ENCODE results near the gene NPAS1.
A peak's percentile ranks its signal among the peaks of the same experiment; 100 is the strongest.

NPAS1 gene

DNA sequence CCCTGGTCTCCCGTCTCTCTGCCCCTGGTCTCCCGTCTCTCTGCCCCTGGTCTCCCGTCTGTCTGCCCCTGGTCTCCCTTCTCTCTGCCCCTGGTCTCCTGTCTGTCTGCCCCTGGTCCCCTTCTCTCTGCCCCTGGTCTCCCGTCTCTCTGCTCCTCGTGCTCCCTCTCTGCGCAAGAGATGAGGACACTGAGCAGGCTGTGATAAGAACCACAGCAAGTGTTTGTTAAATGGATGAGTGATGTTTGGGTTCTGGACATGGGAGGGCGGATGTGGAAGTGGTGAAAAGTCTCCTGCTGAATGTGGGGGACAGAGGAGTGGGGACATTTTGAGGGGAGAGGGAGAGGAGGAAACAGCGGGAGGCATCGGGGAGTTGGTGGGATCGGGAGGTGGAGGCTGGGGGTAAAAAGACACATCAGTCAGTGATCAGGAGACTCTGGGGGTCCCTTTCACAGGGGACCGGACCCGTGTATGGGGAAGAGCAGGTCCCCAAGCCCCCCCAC lies 8.0 kb downstream of the NPAS1 start:
- no peak overlapping the region for H2AFZ ChIP-seq (ENCODE audit: low read depth)
- no peak overlapping the region for H3K4me3 ChIP-seq (IDR thresholded peaks at IDR 0.05; ENCODE audit: insufficient read depth, low read depth, low read length)
- H3K4me1 ChIP-seq (ENCODE audit: low read depth, poor library complexity, severe bottlenecking): peaks cover 11% of the 10 kb centered on the region
- no peak overlapping the region for H3K4me2 ChIP-seq
- H3K27ac ChIP-seq: no peak overlapping the region
- no peaks in the 10 kb centered on the region for H3K36me3 ChIP-seq (ENCODE audit: insufficient read depth)
- H3K79me2 ChIP-seq (ENCODE audit: insufficient read depth, low read depth): no peaks in the 10 kb centered on the region
- TF ChIP-seq, protein P1, sequence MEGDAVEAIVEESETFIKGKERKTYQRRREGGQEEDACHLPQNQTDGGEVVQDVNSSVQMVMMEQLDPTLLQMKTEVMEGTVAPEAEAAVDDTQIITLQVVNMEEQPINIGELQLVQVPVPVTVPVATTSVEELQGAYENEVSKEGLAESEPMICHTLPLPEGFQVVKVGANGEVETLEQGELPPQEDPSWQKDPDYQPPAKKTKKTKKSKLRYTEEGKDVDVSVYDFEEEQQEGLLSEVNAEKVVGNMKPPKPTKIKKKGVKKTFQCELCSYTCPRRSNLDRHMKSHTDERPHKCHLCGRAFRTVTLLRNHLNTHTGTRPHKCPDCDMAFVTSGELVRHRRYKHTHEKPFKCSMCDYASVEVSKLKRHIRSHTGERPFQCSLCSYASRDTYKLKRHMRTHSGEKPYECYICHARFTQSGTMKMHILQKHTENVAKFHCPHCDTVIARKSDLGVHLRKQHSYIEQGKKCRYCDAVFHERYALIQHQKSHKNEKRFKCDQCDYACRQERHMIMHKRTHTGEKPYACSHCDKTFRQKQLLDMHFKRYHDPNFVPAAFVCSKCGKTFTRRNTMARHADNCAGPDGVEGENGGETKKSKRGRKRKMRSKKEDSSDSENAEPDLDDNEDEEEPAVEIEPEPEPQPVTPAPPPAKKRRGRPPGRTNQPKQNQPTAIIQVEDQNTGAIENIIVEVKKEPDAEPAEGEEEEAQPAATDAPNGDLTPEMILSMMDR (conservative IDR thresholded peaks at IDR 0.05; ENCODE audit: low read depth, low read length): no peak
- no peak overlapping the region for H3K9ac ChIP-seq
- H3K27me3 ChIP-seq (ENCODE audit: insufficient read depth, low read depth): peaks cover 82% of the 10 kb centered on the region
- no peaks in the 10 kb centered on the region for H4K20me1 ChIP-seq (ENCODE audit: insufficient read depth)

DNA sequence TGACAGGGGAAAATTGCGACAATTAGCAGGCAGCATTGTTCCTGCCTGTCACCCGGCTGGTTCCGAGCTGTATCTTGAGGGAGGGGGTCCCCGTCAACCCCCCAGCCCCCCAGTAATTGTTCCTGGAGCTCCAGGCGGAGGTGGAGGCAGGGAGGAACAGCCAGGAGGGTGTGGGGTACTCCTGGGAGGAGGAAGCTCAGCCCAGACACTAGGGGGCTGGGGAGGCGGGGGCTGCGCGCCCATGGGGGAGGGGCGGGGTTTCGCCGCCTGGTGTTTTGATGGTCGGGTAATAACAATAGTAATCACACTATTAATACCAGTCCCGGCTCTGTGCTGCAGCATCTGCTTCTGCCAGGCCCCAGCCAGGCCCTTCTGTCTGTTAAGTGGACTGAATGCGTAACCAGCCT lies 8.6 kb downstream of the NPAS1 start:
- no peak overlapping the region for H3K27ac ChIP-seq
- no peaks in the 10 kb centered on the region for H4K20me1 ChIP-seq (ENCODE audit: insufficient read depth)
- H3K9ac ChIP-seq: no peak overlapping the region
- H2AFZ ChIP-seq (ENCODE audit: low read depth): no peak overlapping the region
- TF ChIP-seq, protein P1 (conservative IDR thresholded peaks at IDR 0.05; ENCODE audit: low read depth, low read length): no peak
- peaks cover 7% of the 10 kb centered on the region for H3K4me1 ChIP-seq (ENCODE audit: low read depth, poor library complexity, severe bottlenecking)
- H3K36me3 ChIP-seq (ENCODE audit: insufficient read depth): no peaks in the 10 kb centered on the region
- H3K4me2 ChIP-seq: no peak overlapping the region
- H3K79me2 ChIP-seq (ENCODE audit: insufficient read depth, low read depth): no peaks in the 10 kb centered on the region
- no peak overlapping the region for H3K4me3 ChIP-seq (IDR thresholded peaks at IDR 0.05; ENCODE audit: insufficient read depth, low read depth, low read length)
- peaks cover 76% of the 10 kb centered on the region for H3K27me3 ChIP-seq (ENCODE audit: insufficient read depth, low read depth)

DNA sequence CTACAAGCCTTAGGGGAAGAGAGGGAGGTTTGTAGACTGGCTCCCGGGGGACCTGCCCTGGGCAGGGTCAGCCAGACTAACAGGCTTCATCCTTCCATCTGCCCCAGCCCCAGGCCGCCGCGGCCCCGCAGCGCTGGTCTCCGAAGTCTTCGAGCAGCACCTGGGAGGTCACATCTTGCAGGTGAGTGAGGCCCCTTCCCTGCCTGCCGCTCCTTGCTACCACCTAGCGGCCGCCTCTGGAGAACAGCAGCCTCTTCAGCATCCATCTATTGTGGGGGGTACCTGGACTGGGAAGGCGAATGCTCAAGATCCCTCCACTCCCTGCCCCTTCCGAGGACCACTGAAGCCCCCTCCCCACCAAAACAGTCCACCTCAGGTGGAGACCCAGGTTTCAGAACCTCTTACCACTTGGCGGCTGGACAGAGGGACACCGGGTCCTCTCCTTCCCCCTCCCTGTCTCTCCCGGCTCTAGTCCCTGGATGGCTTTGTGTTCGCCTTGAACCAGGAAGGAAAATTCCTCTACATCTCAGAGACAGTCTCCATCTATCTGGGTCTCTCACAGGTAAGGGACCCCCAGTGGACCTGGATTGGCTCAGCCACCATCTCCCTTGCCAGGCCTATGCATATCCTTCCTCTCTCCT lies 12.7 kb downstream of the NPAS1 start:
- no peak overlapping the region for H2AFZ ChIP-seq (ENCODE audit: low read depth)
- TF ChIP-seq, protein P1 (conservative IDR thresholded peaks at IDR 0.05; ENCODE audit: low read depth, low read length): peak; percentile 89
- no peak overlapping the region for H3K4me3 ChIP-seq (IDR thresholded peaks at IDR 0.05; ENCODE audit: insufficient read depth, low read depth, low read length)
- H3K79me2 ChIP-seq (ENCODE audit: insufficient read depth, low read depth): no peaks in the 10 kb centered on the region
- H4K20me1 ChIP-seq (ENCODE audit: insufficient read depth): no peaks in the 10 kb centered on the region
- no peaks in the 10 kb centered on the region for H3K36me3 ChIP-seq (ENCODE audit: insufficient read depth)
- H3K4me1 ChIP-seq (ENCODE audit: low read depth, poor library complexity, severe bottlenecking): peaks cover 13% of the 10 kb centered on the region
- H3K27ac ChIP-seq: no peak overlapping the region
- H3K27me3 ChIP-seq (ENCODE audit: insufficient read depth, low read depth): peaks cover 48% of the 10 kb centered on the region
- no peak overlapping the region for H3K9ac ChIP-seq
- H3K4me2 ChIP-seq: no peak overlapping the region

DNA sequence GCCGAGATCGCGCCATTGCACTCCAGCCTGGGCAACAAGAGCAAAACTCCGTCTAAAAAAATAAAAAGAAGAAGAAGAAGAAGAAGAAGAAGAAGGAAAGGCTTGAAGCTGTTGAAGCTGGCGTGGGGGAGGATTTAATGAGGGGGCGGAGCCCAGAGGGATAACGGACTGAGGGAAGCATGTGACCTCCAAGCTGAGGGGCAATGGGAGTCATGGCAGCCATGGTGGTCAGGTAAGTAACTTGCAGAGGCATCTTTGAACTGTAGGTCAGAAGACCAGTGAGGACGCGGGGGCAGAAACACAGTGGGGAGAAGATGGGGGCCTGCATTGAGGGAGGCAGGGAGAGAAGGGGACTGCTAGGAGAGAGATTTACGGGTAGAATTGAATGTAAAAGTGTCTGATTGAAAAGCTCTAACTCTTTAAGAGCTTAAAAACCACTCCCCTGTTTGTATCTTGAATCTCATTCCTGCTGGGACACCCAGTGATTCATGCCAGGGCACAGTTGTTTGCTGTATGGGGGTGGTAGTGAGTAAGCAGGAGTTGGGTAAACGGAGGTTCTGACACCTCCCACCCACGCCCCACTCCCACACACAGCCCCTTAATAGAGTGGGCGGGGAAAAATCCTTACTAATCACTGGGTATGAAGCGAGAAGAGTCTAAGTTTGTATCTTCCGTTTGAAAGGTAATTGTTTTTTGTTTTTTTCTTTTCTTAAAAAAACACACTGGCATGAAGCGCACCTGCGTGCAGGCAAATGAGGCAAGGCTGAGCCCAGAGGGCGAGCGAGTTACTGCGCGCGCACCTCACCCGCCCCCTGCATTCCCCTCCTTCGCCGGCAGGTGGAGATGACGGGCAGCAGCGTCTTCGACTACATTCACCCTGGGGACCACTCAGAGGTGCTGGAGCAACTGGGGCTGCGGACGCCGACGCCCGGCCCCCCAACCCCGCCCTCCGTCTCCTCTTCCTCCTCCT lies 15.8 kb downstream of the NPAS1 start:
- Histone ChIP-seq H3K4me3 (IDR thresholded peaks at IDR 0.05; ENCODE audit: insufficient read depth, low read depth, low read length) (no peak overlapping the region), H3K4me1 (ENCODE audit: low read depth, poor library complexity, severe bottlenecking) (peaks cover 13% of the 10 kb centered on the region), H3K27ac (no peak overlapping the region), H2AFZ (ENCODE audit: low read depth) (peak overlapping the region; percentile 94), H3K4me2 (peak overlapping the region; percentile 89), H3K36me3 (ENCODE audit: insufficient read depth) (no peaks in the 10 kb centered on the region), H3K27me3 (ENCODE audit: insufficient read depth, low read depth) (peaks cover 17% of the 10 kb centered on the region; the same call in 1 of the 2 replicates), H3K79me2 (ENCODE audit: insufficient read depth, low read depth) (no peaks in the 10 kb centered on the region), H4K20me1 (ENCODE audit: insufficient read depth) (no peaks in the 10 kb centered on the region), H3K9ac (no peak overlapping the region; the same call in 1 of the 2 replicates)
- TF ChIP-seq, protein P1 (conservative IDR thresholded peaks at IDR 0.05; ENCODE audit: low read depth, low read length): peak; percentile 93

All from KMS-11 (cell line).